ENCODE measurements around the gene CRMP1. TPM values are rescaled to one million over a fixed set of nuclear protein-coding genes. Genes with fewer than 3 reads are reported as not detected.

CRMP1 gene
- polyA plus RNA-seq, 4 donors, result 41.4 to 54.5 (median 51.1) TPM

DNA sequence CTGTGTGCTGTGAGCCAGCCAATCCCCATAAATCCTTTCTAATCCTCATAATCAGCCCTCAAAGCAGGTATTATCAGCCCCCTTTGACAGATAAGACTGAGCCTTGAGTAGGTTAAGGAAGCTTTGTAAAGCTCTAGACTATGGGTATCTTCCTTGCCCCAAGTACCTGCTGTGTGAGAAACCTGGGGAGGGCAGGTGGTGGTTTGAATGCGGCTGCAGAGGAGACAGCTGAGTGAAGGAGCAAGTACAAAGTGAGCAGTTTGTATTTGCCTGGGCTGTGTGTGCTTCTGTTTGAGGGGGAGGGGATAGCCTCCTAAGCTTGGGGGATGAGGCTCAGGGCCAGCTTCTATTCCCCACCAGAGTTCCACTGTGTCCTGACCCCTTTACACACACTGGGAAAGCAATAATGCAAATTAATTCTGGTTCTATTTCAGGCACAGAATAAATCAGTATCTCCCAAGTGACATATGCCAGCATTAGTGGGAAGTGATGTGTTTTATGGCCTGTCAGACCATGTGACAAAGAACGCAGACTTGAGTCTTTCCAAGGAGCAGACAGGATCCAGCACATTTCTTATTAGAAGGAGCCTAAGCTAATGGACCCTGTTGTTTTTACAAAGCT is 118.4 kb downstream of the CRMP1 start:
- DNase-seq (ENCODE audit: low read depth in 4 of 4, low spot score in 3 of 4), result no peak

- no peak for DNase-seq (ENCODE audit: low read depth in 4 of 4, low spot score in 3 of 4)
These were observed 119.7 kb downstream of the CRMP1 start for GRCh38 chr4:5773271-5773555.

DNA sequence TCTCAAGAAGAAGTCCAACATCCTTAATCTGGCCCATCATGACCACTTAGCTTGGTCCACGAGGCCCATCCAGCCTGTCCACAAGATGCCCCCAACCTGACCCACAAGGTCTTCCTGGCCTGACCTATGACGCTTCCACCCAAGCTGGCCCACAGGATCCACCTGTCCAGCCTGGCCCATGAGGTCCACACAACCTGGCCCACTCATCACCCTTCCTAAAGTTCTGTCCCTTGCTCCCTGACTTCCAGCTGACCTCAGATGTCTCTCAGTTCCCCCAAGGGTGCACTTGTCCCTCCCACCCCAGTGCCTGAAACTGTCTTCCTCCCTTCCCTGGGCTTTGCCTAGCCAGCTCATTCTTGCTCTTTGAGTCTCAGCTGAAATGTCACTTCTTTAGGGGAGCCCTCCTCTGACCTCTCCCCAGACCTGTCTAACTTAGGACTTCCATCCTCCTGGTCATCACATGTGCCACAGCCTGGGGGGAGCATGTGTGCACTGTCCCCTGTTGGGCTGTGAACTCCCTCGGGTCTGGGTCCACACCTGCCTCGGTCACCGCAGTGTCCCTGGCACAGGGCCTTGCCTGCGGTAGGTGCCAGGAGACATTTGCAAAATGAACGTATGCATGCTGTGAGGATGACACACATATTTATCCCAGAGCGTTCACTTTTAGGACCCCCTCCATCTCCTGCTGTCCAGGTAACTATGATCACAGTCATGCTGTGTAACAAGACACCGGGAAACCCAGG is 120.2 kb downstream of the CRMP1 start:
- no peak for DNase-seq (ENCODE audit: low read depth in 4 of 4, low spot score in 3 of 4)

Other genes starting within 250 kb of the CRMP1 start
- gene EVC2, start 184.5 kb downstream of the CRMP1 start, polyA plus RNA-seq (ENCODE audit: insufficient read length in 4 of 4), result 1 to 10 TPM; 8.6 to 9.1 (median 8.8) TPM
- gene EVC, start 181.9 kb downstream of the CRMP1 start, polyA plus RNA-seq (ENCODE audit: insufficient read length in 4 of 4), result 10 to 100 TPM; 38.3 to 49.2 (median 41.4) TPM
- gene C4orf50, start 125.3 kb upstream of the CRMP1 start, polyA plus RNA-seq (ENCODE audit: insufficient read length in 4 of 4), result under 1 TPM in 3 of 4 donors, not detected in 1; 0.01 TPM

All from right renal pelvis (tissue), 4 donors.